ENCODE results near the gene CABP7.
"Not testable (repeated sequence)": the region's sequence is repeated elsewhere in the genome, so short reads cannot be mapped to it uniquely, and the experiment has no call there.

Gene CABP7

GRCh38 chr22:29748248-29748893, 28.6 kb downstream of the CABP7 start:
- TF ChIP-seq CTCF (IDR thresholded peaks at IDR 0.05; ENCODE audit: low read depth, low read length), result no peak
- H3K4me3 ChIP-seq (ENCODE audit: low read depth, low read length), result no peak overlapping the region
- in situ Hi-C loops (cut with HindIII; ENCODE audit: low sequenced_read_pairs), result no loop called here
- DNase-seq (ENCODE audit: low read depth, low spot score), result no peak

DNA sequence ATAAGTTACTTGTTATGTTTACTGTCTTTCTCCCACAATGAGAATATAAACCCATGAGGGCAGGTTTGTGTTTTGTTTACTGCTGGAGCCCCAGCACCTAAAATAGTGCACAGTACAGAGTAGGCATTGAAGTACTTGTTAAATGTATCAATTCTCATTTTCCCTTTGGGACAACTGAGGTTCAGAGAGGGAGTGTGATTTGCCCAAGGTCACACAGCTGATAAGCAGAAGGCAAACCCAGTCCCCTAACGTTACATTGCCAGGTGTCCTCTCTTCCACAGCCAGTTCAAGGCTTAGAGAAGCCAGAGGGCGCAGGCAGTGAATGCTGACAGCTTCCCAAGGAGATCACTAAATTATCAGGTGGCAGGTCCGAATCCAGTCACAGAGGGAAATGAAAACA, 30.2 kb downstream of the CABP7 start:
- no peak for DNase-seq (ENCODE audit: low read depth, low spot score)
- no peak for TF ChIP-seq CTCF (IDR thresholded peaks at IDR 0.05; ENCODE audit: low read depth, low read length)
- in situ Hi-C loops (cut with HindIII; ENCODE audit: low sequenced_read_pairs), result no loop called here
- no peak overlapping the region for H3K4me3 ChIP-seq (ENCODE audit: low read depth, low read length)

DNA sequence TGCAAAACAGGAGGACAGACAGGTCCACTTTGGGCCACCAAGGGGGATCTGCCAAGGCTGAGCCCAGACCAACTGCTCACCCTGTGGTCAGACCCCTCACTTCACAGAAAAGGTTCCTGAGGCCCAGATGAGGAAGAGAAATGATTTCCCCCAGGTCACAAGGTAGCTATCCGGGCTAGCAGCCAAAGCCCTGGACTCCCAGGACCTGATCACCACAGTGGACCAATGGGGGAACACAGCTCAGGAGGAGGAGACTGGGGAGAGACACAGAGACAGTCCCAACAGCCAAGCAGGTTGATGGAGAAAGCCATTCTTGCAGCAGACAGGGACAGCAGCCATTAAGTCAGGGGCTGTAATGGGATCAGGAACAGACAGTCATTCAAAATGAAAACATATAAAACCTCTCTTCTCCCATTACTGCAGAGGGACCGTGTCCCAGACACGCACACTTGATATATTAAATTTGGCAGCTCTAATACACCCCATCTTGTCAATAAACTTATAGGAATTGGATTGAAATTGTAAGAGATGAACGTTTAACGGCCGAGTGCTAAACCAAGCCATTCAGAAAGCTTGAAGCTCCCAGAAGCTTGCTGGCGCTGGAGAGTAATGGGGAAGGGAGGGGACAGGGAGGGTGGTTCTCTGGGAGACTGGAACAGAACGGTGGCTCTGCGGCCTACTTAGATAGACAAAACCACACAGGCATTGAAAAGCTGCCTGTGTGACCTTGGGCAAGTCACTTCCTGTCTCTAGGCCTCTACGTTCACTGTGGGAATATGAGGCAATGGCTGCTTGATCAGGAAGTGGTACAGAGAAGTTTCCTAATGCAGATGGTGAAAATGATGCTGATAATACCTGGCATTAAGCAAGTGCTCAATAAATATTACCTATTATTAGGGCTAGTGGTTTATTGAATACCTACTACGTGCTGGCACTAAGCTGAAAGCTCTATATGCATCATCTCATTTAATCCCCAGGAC, 31.0 kb downstream of the CABP7 start:
- no peak for TF ChIP-seq CTCF (IDR thresholded peaks at IDR 0.05; ENCODE audit: low read depth, low read length)
- DNase-seq (ENCODE audit: low read depth, low spot score), result no peak
- no peak overlapping the region for H3K4me3 ChIP-seq (ENCODE audit: low read depth, low read length)
- in situ Hi-C loops (cut with HindIII; ENCODE audit: low sequenced_read_pairs), result no loop called here

DNA sequence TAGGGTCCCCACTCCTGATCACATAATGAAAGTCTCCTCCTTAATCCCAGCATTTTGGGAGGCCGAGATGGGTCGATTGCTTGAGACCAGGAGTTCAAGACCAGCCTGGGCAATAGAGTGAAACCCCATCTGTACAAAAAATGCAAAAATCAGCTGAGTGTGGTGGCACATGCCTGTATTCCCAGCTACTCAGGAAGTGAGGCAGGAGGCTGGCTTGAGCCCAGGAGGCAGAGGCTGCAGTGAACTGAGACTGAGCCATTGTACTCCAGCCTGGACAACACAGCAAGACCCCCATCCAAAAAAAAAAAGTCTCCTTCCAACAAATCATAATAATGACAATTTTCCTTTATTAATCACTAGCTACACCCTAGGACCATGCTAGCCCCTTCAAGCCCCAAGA, 31.9 kb downstream of the CABP7 start:
- DNase-seq (ENCODE audit: low read depth, low spot score), result no peak
- in situ Hi-C loops (cut with HindIII; ENCODE audit: low sequenced_read_pairs), result no loop called here
- no peak overlapping the region for H3K4me3 ChIP-seq (ENCODE audit: low read depth, low read length)
- TF ChIP-seq CTCF (IDR thresholded peaks at IDR 0.05; ENCODE audit: low read depth, low read length), result no peak

DNA sequence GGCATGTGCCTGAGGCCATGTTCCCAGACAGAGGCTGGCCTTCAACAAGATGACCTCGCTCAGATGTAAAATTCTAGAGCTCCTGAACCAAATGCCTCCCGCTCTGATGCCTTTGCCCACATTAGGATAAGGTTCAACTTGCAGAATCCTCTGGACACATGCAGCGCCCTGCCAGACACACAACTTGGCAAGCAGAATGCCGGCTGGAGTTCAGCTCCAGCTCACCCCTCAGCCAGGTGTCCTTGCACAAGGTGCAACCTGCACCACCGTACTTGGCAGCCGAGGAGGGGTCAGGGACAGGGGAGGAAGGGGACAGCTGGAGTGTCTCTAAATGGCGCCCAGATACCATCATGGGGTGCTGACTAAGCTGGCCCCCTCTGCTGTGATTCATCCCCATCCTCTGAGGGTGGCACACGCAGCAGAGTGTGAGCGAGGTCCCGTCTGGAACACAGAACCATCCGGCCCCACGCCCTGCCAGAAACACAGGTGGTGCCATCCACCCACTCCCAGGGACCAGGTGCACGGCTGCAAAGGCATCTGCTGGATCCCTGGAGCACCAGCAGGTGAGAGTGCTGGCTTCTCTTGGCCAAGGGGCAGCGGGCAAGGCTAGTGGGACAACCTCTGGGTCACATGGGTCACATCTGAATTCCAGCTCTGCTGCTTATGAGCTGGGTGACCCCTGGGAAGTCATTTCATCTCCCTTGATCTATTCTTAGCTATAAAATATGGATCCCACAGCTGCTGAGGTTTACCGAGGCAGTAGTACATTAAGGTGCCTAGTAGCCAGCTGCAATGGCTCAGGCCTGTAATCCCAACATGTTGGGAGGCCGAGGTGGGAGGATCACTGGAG, 34.2 kb downstream of the CABP7 start:
- no peak for TF ChIP-seq CTCF (IDR thresholded peaks at IDR 0.05; ENCODE audit: low read depth, low read length)
- DNase-seq (ENCODE audit: low read depth, low spot score), result no peak
- in situ Hi-C loops (cut with HindIII; ENCODE audit: low sequenced_read_pairs), result no loop called here
- H3K4me3 ChIP-seq (ENCODE audit: low read depth, low read length), result no peak overlapping the region

- H3K4me3 ChIP-seq (ENCODE audit: low read depth, low read length); DNase-seq (ENCODE audit: low read depth, low spot score); in situ Hi-C loops (cut with HindIII; ENCODE audit: low sequenced_read_pairs): not testable (repeated sequence)
These were observed 35.0 kb downstream of the CABP7 start for GRCh38 chr22:29754658-29755395.
